Measurements from ENCODE around the gene SEPTIN8. TPM values are rescaled to one million over a fixed set of nuclear protein-coding genes. Genes with fewer than 3 reads are reported as not detected.

Gene SEPTIN8
- polyA plus RNA-seq, 1 donor (not counting 4 experiments of a cell fraction or from before 2014, with no cell fraction given) = 46.4 TPM

DNA sequence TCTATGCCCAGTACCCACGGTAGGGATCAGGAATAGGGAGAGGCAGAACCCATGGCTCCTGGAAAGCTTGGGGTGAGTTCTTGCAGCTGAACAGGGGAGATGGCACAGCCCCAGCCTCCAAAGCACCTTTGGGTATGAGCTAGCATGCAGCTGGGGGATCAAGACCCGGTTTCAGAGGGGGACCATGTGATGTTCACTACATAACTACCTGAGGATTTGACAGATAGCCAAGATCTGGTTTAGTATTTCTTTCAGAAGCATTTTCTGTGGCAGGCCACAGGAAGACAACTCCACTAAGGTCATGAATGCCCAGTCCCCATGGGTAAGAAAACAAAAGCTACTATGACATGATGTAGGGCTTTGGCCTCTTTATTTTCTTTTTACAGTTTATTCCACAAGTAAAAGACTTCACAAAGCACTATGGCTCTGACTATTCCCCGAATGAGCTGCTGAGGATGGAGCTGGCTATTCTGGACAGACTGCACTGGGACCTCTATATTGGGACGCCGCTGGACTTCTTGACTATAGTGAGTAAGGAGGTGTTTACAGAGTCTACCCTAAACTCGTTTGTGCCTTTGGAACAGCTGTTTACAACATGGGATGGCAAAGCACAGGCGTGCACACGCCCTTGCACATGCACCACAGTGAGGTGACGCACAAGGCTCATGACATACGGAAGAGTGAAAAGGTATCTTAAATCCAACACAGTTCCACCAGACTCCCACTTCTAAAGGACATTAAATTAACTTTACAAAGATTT is 26.4 kb downstream of the SEPTIN8 start:
- Histone ChIP-seq H3K4me2 (ENCODE audit: control insufficient read depth, extremely low read depth, insufficient read depth, low read depth, low read length) (no peak overlapping the region), H4K20me1 (ENCODE audit: control insufficient read depth, extremely low read depth, insufficient read depth, low read length) (no peaks in the 10 kb centered on the region), H3K4me1 (ENCODE audit: control insufficient read depth, extremely low read depth, insufficient read depth, low read length) (peaks cover 2% of the 10 kb centered on the region), H3K36me3 (ENCODE audit: control insufficient read depth in 2 of 2, extremely low read depth in 1 of 2, insufficient read depth in 2 of 2, low read length in 2 of 2) (no peaks in the 10 kb centered on the region), H3K27me3 (ENCODE audit: control insufficient read depth, extremely low read depth, insufficient read depth, low read length) (no peaks in the 10 kb centered on the region), H3K9me3 (ENCODE audit: control insufficient read depth, low read depth, low read length) (no peaks in the 10 kb centered on the region), H3K79me2 (ENCODE audit: control insufficient read depth, insufficient read depth, low read length) (no peaks in the 10 kb centered on the region), H3K9me1 (ENCODE audit: control insufficient read depth, extremely low read depth, insufficient read depth, low read length) (no peaks in the 10 kb centered on the region), H2AFZ (ENCODE audit: control insufficient read depth, low read length) (no peak overlapping the region), H3K9ac (ENCODE audit: control insufficient read depth, extremely low read depth, insufficient read depth, low read length) (no peak overlapping the region), H3K4me3 (ENCODE audit: control insufficient read depth in 2 of 3, extremely low read depth in 1 of 3, insufficient read depth in 2 of 3, low read depth in 1 of 3, low read length in 3 of 3) (no peak overlapping the region), H3K27ac (ENCODE audit: control insufficient read depth, insufficient read depth, low read length) (no peak overlapping the region)
- DNase-seq (ENCODE audit: low read depth, low spot score) (no peak), FAIRE-seq (no peak)
- TF ChIP-seq EZH2 (IDR thresholded peaks at IDR 0.05; ENCODE audit: low read length) = no peak
- TF ChIP-seq, protein P1, sequence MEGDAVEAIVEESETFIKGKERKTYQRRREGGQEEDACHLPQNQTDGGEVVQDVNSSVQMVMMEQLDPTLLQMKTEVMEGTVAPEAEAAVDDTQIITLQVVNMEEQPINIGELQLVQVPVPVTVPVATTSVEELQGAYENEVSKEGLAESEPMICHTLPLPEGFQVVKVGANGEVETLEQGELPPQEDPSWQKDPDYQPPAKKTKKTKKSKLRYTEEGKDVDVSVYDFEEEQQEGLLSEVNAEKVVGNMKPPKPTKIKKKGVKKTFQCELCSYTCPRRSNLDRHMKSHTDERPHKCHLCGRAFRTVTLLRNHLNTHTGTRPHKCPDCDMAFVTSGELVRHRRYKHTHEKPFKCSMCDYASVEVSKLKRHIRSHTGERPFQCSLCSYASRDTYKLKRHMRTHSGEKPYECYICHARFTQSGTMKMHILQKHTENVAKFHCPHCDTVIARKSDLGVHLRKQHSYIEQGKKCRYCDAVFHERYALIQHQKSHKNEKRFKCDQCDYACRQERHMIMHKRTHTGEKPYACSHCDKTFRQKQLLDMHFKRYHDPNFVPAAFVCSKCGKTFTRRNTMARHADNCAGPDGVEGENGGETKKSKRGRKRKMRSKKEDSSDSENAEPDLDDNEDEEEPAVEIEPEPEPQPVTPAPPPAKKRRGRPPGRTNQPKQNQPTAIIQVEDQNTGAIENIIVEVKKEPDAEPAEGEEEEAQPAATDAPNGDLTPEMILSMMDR (optimal IDR thresholded peaks at IDR 0.05 in 1 of 3, IDR thresholded peaks at IDR 0.05 in 1 of 3, conservative IDR thresholded peaks at IDR 0.05 in 1 of 3; ENCODE audit: extremely low read depth in 1 of 3, insufficient read depth in 2 of 3, low read length in 3 of 3) = no peak
- dilution Hi-C loops (cut with MboI; ENCODE audit: extremely low pct_ligation_motif_present, low sequenced_read_pairs) = no loop called here

DNA sequence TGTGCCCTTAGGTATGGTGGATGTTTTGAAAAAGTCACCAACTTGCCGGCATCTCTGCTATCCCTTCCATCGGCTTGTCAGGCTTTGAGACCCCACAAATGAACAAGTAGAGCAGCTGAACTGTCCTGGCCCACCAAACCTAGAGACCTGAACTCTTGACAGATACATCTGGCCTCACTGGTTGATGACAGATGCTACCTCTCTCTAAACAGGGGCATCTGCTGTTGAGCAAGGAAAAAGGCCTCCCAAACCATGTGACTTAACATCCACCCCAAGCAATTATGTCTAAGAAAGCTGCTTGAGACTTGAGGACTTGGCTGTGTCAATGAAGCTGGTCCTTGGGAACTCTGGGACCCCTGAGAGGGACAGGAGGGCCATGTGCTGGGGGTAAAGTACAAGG is 27.5 kb downstream of the SEPTIN8 start:
- TF ChIP-seq, protein P1 (optimal IDR thresholded peaks at IDR 0.05 in 1 of 3, IDR thresholded peaks at IDR 0.05 in 1 of 3, conservative IDR thresholded peaks at IDR 0.05 in 1 of 3; ENCODE audit: extremely low read depth in 1 of 3, insufficient read depth in 2 of 3, low read length in 3 of 3) = no peak
- TF ChIP-seq EZH2 (IDR thresholded peaks at IDR 0.05; ENCODE audit: low read length) = no peak
- no peaks in the 10 kb centered on the region for H3K36me3 ChIP-seq (ENCODE audit: control insufficient read depth in 2 of 2, extremely low read depth in 1 of 2, insufficient read depth in 2 of 2, low read length in 2 of 2)
- H3K4me1 ChIP-seq (ENCODE audit: control insufficient read depth, extremely low read depth, insufficient read depth, low read length) = peaks cover 2% of the 10 kb centered on the region
- DNase-seq (ENCODE audit: low read depth, low spot score) (no peak), FAIRE-seq (no peak)
- H3K9ac ChIP-seq (ENCODE audit: control insufficient read depth, extremely low read depth, insufficient read depth, low read length) = no peak overlapping the region
- no peak overlapping the region for H2AFZ ChIP-seq (ENCODE audit: control insufficient read depth, low read length)
- no peaks in the 10 kb centered on the region for H3K9me3 ChIP-seq (ENCODE audit: control insufficient read depth, low read depth, low read length)
- H3K27ac ChIP-seq (ENCODE audit: control insufficient read depth, insufficient read depth, low read length) = no peak overlapping the region
- H3K27me3 ChIP-seq (ENCODE audit: control insufficient read depth, extremely low read depth, insufficient read depth, low read length) = no peaks in the 10 kb centered on the region
- no peaks in the 10 kb centered on the region for H3K9me1 ChIP-seq (ENCODE audit: control insufficient read depth, extremely low read depth, insufficient read depth, low read length)
- no peak overlapping the region for H3K4me2 ChIP-seq (ENCODE audit: control insufficient read depth, extremely low read depth, insufficient read depth, low read depth, low read length)
- H4K20me1 ChIP-seq (ENCODE audit: control insufficient read depth, extremely low read depth, insufficient read depth, low read length) = no peaks in the 10 kb centered on the region
- no peak overlapping the region for H3K4me3 ChIP-seq (ENCODE audit: control insufficient read depth in 2 of 3, extremely low read depth in 1 of 3, insufficient read depth in 2 of 3, low read depth in 1 of 3, low read length in 3 of 3)
- dilution Hi-C loops (cut with MboI; ENCODE audit: extremely low pct_ligation_motif_present, low sequenced_read_pairs) = no loop called here
- no peaks in the 10 kb centered on the region for H3K79me2 ChIP-seq (ENCODE audit: control insufficient read depth, insufficient read depth, low read length)
